ENCODE data around the gene MED12L. TPM values are rescaled to one million over a fixed set of nuclear protein-coding genes. Genes with fewer than 3 reads are reported as not detected.

MED12L gene
- polyA plus RNA-seq, 1 experiment, result 0.06 TPM

- ChIA-PET POLR2A (interaction anchor here (0.5 kb wide), 1 partner anchor 19 kb away, joined by 3 read pairs; no protein-coding TSS in a partner anchor), CTCF (no interaction called here)
- Histone ChIP-seq H3K4me3 (ENCODE audit: low read depth, low read length) (no peak overlapping the region), H3K36me3 (ENCODE audit: control insufficient read depth, insufficient read depth, low read length) (no peaks in the 10 kb centered on the region), H3K27me3 (ENCODE audit: control insufficient read depth, insufficient read depth, low read length) (no peaks in the 10 kb centered on the region)
- DNase-seq (ENCODE audit: low read depth), result no peak
- no peak for TF ChIP-seq CTCF (IDR thresholded peaks at IDR 0.05; ENCODE audit: insufficient read depth, low read depth, low read length)
These were observed 307.8 kb downstream of the MED12L start for GRCh38 chr3:151393146-151393830.

DNA sequence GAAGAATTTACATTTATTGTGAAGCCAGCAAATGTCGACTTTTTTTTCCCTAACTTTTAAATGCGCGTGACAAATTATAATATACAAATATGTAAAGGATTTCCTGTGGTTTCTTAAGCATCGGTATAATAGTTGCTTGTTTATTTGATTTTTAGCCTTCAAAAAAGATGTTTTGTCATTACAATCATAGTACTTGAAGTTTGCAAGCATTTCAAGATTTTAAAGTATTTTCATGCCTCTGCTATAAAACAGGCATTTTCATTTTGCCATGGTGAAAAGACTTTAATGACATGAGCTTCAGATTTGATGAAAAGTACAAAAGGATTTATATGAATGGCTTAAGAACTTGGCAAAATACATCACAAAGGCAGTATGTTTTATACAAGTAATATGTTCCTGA, 308.5 kb downstream of the MED12L start:
- ChIA-PET CTCF (no interaction called here), POLR2A (interaction anchor here (0.5 kb wide), 1 partner anchor 19 kb away, joined by 3 read pairs; no protein-coding TSS in a partner anchor)
- H3K4me3 ChIP-seq (ENCODE audit: low read depth, low read length), result no peak overlapping the region
- no peaks in the 10 kb centered on the region for H3K36me3 ChIP-seq (ENCODE audit: control insufficient read depth, insufficient read depth, low read length)
- no peaks in the 10 kb centered on the region for H3K27me3 ChIP-seq (ENCODE audit: control insufficient read depth, insufficient read depth, low read length)
- no peak for DNase-seq (ENCODE audit: low read depth)
- TF ChIP-seq CTCF (IDR thresholded peaks at IDR 0.05; ENCODE audit: insufficient read depth, low read depth, low read length), result no peak

DNA sequence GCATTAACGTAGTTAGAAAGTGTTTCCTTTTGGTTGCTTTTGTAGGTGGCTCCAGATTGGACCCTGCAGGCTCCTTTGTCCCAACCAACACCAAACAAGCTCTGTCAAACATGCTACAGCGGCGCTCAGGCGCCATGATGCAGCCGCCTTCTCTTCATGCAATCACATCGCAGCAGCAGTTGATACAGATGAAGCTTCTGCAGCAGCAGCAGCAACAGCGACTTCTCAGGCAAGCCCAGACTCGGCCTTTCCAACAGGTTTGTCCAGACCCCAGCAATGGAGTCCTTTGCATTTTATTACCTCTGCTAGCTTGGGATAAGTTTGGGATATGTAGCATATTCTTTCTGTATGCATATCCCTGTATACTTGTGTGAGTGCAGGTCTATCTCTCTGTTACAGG, 309.1 kb downstream of the MED12L start:
- no peak for TF ChIP-seq CTCF (IDR thresholded peaks at IDR 0.05; ENCODE audit: insufficient read depth, low read depth, low read length)
- CTCF ChIA-PET, result no interaction called here
- no peaks in the 10 kb centered on the region for H3K27me3 ChIP-seq (ENCODE audit: control insufficient read depth, insufficient read depth, low read length)
- H3K36me3 ChIP-seq (ENCODE audit: control insufficient read depth, insufficient read depth, low read length), result no peaks in the 10 kb centered on the region
- no peak overlapping the region for H3K4me3 ChIP-seq (ENCODE audit: low read depth, low read length)
- POLR2A ChIA-PET, result no interaction called here
- DNase-seq (ENCODE audit: low read depth), result no peak

DNA sequence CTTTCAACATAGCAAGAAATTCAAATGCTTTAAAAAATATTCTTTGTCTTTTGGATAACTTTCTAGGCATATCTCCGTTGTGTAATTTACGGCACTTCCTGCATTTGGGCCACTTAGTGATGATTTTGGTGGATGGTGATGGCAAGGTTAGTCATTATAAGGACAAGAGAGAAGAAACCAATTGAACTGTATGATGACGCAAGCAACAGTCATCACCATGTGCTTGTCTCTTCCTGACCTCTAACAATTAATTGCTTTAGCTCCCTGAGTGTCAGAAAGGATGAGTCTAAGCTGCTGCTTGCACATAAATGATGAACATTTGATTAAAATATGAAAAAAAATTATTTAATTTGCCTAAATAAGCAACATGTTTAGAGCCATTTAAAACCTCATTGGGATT, 310.3 kb downstream of the MED12L start:
- Histone ChIP-seq H3K27me3 (ENCODE audit: control insufficient read depth, insufficient read depth, low read length) (no peaks in the 10 kb centered on the region), H3K36me3 (ENCODE audit: control insufficient read depth, insufficient read depth, low read length) (no peaks in the 10 kb centered on the region), H3K4me3 (ENCODE audit: low read depth, low read length) (no peak overlapping the region)
- ChIA-PET POLR2A (no interaction called here), CTCF (interaction anchor here (0.8 kb wide), 1 partner anchor 16 kb away, joined by 3 read pairs; no protein-coding TSS in a partner anchor)
- TF ChIP-seq CTCF (IDR thresholded peaks at IDR 0.05; ENCODE audit: insufficient read depth, low read depth, low read length), result no peak
- peak; percentile 25 for DNase-seq (ENCODE audit: low read depth)

DNA sequence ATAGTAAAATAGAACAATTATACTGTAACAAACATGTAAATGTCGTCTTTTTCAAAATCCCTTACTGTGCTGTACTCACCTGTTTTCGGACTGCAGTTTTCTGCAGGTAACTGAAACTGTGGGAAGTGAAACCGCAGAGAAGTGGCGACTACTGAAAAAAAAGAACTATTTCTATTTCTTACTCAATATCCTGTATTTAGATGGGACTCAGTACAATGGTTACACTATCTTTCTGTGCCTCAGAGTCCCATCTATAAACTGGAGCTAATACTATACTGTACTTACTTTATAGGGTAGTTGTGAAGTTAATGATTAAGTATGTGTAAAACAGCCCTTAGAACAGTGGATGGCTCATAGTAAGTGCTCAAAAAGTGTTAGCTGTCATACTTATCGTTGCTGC, 313.4 kb downstream of the MED12L start:
- no peak overlapping the region for H3K4me3 ChIP-seq (ENCODE audit: low read depth, low read length)
- ChIA-PET POLR2A (no interaction called here), CTCF (no interaction called here)
- TF ChIP-seq CTCF (IDR thresholded peaks at IDR 0.05; ENCODE audit: insufficient read depth, low read depth, low read length), result no peak
- H3K36me3 ChIP-seq (ENCODE audit: control insufficient read depth, insufficient read depth, low read length), result no peaks in the 10 kb centered on the region
- H3K27me3 ChIP-seq (ENCODE audit: control insufficient read depth, insufficient read depth, low read length), result no peaks in the 10 kb centered on the region
- DNase-seq (ENCODE audit: low read depth), result no peak
